Endometrial microvascular endothelial cells (primary cell): ENCODE results near the gene ZNF787. TPM values are rescaled to one million over a fixed set of nuclear protein-coding genes. Genes with fewer than 3 reads are reported as not detected.

Experiments
- in situ Hi-C: cut with HindIII; loops from 2 replicates; pipeline ENCODE4 v1.10.0; 2017; ENCODE audit warnings: low sequenced_read_pairs, low pct_unique_long_range_greater_than_20kb; ENCODE audit errors: inconsistent ontology term
- total RNA-seq: library from RNA; depleted of rRNA; stranded (reverse); fragments of >200 nt; gene quantifications from one replicate; pipeline ENCODE4 v1.2.3, GENCODE V29; 2015; ENCODE audit errors: inconsistent ontology term

The ZNF787 gene
- total RNA-seq, 1 donor from 2014 or later = 15.5 TPM

DNA sequence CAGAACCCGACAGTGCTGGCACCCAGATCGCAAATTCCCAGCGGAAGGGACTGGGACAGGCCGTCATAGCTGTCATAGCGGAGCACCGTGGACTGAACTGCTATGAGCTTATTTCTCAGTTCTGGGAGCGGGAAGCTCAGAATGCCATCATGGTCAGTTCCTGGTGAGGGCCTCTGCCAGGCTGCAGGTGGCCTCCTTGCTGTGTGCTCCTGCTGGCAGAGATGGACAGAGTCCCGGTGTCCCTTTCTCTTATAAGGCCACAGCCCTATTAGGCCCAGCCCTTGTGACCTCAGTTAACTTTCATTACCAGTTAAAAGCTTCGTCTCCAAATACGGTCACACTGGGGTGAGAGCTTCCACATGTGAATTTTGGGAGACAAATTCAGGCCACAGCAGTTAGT lies 24.6 kb upstream of the ZNF787 start:
- in situ Hi-C loops = no loop called here

DNA sequence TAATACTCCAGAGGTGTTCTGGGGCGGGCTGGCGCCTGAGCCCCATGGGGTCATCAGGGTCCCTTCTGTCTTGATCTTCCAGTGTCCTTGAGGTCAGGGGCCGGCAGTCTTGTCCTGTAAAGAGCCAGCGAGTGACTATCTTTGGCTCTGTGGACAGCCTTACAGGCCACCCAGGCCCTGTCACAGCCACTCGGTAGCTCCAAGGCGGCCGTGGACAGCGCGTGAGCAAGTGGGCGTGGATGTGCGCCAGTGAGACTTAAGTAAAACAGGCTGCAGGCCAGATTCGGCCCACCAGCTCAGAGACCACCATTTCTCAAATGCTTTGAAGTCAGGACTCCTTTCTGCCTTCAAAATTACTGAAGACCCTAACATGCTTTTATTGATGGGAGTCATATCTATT lies 23.7 kb upstream of the ZNF787 start:
- in situ Hi-C loops = no loop called here

DNA sequence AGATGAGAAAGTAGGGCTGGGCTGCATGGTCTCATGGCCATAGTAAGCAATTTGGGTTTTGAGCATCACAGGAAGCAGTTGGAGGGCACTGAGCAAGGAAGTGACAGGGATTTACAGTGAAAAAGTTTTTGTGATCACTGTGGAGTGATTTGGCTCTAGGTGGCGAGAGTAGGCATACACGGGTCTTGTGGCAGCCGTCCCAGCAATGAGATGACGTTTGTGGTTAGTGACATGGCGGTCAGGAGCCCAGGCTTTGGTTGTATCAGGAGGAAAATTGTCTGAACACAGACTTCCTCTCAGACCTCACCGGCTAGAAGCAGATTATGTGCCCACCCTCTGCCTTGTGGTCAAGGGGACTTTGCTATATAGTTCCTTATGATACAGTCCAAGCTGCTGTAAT lies 23.3 kb upstream of the ZNF787 start:
- in situ Hi-C loops = no loop called here

DNA sequence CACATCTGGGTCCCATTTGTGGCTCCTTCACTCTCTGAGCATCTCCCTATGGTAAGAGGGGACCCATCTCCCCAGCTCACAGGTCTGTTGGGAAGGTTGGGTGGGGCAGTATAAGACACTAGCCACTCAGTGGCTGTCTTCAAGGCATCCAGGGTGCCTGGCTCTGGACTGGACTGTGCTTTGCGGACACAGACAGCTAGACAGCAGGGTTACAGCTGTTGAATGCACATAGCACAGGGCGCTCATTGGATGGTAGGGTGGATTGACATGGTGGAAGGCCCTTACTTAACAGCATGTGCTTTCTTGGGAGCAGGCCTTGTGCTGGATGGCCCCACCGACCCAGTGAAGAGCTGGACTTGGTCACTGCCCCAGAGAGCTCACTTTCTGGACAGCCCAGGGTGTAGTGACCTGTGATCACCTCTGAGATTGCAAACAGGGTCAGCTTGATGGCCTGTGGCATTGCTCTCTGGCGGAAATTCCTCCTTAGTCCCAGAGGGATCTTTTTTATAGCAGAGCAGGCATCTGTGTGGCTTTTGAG lies 21.9 kb upstream of the ZNF787 start:
- in situ Hi-C loops = no loop called here

DNA sequence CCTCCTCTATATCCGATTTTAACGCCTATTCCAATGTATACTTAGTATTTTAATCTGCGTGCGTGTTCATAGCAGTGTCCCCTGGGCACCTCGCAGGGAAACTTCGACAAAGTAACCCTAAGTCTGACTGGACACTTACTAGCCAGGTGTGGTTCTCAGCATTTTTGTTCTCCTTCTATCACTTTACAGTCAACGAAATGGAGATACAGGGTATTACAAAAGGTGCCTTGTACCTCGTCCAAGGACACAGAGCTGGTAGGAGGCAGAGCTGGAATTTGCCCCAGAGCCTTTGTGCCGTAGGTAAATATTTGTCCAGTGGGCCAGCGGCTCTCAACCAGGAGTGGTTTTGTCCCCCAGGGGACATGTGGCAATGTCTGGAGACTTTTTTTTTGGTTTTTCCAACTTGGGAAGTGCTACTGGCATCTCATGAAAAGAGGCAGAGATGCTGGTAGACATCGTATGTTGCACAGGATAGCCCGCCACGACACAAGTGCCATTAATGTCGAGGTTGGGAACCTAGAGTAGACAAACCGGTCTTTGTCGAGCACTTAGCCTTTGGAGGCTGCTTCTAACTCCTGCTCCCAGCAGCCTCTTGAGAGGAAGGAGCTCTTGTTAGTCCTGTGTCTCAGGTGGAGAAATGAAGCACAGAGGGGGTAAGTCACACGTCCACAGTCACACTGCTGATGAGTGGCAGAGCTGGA lies 21.1 kb upstream of the ZNF787 start:
- in situ Hi-C loops = no loop called here

DNA sequence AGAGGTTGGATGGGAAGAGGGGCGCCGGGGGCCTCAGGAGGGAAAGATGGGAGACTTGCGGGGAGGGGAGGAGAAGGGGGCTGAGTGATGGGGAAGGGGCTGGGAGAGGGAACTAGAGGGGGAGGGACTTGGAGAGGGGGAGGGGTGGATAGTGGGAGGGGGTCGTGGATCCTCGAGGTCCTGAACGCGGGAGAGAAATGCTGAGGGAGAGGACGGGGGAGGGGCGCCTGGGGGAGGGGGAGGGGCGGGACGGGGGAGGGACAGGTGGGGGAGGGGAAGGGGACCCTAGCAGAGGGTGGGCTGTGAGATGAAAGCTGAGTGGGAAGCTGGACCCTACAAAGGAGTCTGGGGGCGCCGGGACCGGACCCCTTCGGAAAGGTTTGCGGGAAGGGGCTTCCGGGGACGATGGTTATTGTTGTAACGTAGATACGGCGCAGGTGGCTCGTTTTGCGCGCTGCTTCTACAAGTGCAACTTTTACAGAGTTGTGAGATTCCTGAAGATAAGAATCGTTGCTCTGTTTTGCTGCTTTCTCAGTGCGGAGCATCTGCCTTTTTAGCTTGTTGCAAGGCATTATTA lies 20.4 kb upstream of the ZNF787 start:
- in situ Hi-C loops = no loop called here

DNA sequence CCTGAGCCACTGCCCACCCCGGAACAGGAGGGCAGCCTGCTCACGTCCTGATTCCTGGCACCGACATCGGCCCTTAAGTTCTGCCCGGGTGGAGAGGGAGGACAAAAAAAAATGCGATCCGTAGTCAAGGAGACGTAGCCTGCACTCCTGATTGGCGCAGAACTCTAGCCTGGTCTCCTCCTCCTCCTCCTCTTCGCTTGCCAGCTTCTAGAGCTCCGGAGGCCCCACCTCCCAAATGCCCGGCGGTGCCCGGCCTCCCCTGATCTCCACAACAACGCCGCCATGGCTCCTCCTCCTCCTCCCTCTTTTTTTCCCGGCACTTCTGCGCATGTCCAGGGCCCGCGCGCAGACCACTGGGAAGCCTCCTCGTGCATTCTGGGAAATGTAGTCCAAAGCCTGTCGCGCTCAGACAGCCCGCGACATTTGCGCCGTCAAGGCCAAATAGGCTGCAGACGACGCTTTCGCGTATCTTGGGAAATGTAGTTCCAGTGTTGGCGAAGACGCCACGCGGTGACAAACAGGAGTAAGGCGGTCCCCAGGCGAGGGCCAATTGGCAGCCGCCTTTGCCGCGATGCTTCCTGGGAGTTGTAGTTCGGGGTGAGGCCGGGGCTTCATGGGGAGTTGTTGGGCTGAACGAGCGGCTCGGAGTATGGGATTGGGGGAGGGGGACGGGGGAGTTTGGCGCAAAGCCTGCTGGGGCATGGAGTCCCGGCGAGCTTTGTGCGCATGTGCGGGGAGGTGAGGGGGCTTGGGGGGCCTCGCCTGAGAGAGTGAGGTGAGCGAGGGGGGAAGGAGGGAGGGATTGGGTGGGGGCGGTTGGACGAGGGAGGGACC lies 19.7 kb upstream of the ZNF787 start, which contains the start of gene ZNF444:
TSS of gene ZNF444 (plus strand) at position 705 of the 834 bp plus-strand sequence. CDS start 5,625 bp downstream, outside the sequence.
- in situ Hi-C loops = no loop called here

DNA sequence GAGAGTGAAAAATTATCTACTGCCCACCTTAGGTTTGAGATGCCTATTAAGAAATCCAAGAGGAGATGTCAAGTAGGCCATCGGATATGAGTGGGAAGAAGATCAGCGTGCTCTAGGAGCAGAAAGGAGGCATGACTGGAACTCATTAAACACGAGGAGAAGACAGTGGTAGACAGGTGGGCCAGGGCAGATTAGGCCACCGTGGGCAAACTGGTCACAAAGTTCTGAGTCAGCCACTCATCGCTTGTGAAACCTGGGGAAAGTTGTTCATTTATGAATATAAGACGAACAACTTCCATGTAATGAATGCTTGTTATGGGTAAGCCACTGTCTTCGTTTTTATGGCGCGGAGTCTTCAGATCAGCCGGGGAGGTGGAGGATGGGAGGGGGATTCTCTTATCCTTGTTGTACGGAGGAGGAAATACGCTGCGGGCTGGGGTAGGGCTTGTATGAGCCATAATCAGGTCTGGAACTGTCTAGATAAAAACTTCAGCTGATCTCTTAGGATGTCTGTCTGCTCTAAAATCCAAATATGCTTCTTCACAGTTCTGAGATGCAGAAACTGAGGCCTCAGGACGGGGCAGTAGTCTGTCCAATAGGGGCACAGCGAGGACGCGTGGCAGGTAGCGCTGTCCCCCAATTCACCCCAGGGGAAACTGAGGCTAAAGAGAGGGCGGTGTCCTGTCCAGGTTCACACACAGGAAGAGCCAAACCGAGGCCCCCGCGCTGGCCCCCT lies 18.9 kb upstream of the ZNF787 start:
- in situ Hi-C loops = no loop called here

DNA sequence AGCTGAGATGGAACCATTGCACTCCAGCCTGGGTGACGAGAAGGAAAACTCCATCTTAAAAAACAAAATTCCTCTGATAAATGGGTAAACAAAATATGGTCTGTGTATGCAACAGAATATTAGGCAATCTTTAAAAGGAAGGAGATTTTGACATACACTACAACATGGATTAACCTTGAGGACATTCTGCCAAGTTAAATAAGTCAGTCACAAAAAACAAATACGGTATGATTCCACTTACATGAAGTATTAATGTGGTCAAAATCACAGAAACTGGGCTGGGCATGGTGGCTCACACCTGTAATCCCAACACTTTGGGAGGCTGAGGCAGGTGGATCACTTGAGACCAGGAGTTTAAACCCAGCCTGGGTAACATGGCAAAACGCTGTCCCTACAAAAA lies 17.0 kb upstream of the ZNF787 start:
- in situ Hi-C loops = no loop called here

DNA sequence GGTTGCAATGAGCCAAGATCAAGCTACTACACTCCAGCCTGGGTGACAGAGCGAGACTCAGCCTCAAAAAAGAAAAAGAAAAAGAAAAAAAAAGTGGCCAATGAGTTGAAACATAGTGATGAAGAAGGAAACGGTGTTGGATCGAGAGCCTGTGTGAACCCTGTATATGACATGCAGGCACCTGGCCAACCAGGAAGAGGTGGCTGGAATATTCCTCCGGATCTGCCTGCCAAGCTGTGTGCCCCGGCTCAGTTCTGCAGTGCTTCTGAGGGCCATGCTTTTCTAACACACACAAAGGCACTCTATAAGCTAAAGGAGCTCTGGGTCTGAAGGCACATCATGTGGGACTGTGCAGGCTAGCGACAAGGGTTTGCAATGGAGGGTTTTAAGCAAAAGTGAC lies 16.3 kb upstream of the ZNF787 start:
- in situ Hi-C loops = no loop called here

DNA sequence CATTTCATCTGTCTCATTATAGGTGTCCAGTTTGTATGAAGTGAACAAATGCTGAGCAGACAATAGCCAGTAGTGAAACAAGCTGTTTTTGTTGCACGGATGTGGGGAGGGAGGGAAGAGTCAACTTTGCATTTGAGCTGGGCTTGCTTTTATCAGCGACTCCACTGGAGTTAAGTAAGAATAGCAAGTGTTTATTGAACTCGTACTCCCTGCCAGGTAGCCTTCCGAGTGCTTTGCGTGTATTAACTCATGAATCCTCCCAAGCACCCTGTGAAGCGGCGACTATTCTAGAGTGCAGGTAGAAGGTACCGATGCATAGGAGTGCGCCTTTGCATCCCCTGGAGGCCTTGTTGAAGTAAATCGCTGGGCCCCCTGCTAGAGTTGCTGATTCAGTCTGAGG lies 15.3 kb upstream of the ZNF787 start:
- in situ Hi-C loops = no loop called here

DNA sequence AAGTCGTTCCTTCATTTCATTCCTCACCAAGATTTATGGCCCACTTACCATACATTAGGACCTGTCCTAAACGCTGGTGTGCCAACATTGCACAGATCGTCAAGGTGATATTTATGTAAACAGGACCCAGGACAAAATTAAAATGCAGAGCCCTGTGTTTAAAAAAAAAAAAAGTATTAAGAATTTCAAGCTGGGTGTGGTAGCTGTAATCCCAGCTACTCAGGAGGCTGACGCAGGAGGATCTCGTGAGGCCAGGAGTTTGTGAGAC lies 13.5 kb upstream of the ZNF787 start:
- in situ Hi-C loops = no loop called here

DNA sequence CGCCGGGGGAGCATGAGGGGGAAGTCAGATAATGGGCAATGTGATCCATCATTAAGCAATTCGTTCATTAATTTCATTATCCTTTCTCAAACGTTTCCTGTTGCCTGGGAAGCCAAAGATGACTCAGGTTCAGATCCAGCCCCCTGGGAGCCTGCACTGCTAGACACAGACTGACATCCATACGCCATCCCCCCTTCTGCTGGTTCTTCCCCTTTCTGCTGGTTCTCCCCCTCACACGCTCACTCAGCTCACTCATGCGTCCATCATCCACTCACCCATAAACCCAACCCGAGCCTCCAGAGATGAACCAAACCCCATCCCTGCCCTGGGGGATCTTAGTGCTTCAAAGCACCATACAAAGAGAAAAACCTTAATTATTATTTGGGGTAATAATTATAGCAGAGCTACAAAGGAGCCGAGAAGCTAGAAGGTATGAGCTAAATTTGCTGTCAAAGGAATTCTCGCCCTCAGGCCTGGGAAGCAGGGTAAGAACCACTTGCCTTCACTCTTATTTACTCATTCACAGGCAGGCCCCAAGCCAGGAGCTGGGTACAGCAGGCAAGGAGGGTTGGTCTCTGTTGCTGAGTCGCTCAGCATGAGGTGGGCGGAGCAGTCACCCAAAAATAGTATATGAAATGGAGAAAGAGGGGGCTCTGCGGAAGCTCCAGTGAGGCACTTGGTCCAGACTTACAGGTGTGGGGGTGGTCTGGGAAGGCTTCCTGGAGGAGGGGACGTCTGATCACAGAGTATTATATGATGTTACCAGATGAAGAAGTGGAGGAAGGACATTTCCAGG lies 13.0 kb upstream of the ZNF787 start:
- in situ Hi-C loops = no loop called here

DNA sequence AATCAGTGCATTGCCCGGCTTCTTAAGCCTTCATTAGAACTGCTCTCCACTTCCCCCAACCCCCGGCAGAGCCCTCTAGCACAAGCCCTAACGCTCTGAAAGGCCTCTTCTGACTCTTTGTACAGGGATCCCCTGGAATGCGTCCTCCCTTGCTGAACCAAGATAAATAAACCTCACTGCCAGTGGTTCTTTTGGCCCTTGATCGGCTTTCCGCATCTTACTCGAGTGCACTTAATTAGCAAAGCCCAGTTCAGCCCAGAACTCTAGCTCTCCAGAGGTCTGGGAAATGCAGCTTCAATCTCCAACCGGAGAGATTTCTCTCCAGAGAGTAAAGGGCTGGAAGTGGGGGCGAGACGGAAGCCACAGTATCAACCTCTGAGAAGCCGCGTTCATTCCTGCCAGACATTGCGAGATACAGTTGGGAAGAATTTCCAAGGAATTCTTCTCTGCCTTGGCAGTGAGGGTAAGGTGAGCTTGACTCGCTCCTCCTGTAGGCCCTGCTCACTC lies 11.3 kb upstream of the ZNF787 start:
- in situ Hi-C loops = no loop called here

DNA sequence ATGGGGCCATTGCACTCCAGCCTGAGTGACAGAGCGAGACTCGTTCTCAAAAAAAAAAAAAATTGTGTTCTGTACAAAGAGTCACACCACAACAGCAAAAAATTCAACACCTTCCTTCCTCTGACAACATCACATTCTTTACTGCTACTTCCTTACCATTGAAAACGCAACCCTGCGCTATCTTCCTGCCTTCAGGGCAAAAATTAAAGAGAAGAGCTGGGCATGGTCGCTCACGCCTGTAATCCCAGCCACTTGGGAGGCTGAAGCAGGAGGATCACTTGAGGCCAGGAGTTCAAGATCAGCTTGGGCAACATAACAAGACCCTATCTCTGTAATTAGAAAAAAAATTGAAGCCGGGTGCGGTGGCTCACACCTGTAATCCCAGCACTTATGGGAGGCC lies 10.6 kb upstream of the ZNF787 start:
- in situ Hi-C loops = no loop called here

DNA sequence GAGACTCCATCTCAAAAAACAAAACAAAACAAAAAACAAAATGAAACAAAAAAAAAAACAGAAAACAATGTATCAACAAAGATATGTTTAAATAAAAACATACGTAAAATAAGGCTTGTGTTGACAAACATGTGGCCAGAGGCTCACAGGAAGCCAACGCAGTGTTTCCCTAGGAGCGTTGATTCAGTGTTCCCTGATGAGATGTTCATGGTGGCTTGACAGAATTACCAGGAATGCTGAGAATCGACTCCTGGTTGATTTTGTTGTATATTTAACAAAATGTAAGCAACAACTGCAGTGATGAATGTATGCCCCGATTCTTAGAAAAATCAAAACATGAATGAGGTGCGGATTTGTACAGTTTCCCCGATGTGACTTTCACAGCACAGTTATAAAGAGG lies 8.9 kb upstream of the ZNF787 start:
- in situ Hi-C loops = no loop called here

DNA sequence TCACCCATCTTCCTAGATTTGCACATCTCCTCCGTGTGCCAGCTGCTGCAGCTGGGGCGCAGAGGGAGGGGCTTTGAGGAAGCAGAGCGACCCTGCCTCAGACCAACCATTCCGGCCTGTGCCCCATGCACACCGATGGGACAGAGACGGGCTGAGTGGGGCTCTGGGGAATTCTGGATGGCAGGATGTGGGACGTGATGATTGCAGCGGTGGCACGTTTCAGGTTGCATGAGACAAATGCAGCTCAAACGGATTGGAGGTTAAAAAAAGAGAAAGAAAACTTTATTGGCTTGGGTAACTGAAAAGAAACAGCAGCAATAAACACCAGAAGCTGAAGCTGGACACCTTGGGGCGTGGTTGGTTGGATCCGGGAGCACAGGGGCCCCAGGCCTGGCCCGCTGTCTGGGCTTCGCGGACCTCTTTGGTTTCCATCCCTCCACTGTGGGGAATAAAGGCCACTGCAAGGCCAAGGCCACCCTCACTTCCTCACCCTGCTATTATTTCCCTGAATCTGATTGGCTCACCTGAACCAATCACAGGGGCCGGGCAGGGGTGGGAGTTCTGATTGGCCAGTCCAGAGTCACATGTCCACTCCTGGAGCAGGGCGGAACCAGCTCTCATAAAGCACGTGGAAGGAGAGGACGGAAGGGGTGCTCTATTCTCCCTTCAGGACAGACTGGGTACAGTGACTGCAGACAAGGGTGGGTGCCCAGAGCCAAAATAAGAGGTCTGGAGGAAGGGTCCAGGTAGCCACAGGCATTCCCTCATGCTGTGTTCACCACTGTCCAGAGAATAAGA lies 6.1 kb upstream of the ZNF787 start:
- in situ Hi-C loops = no loop called here
